ENCODE measurements around the gene TUBB3.
"Not testable (repeated sequence)": the region's sequence is repeated elsewhere in the genome, so short reads cannot be mapped to it uniquely, and the experiment has no call there.

Gene TUBB3

GRCh38 chr16:89912627-89913026, 10.5 kb upstream of the TUBB3 start:
- TF ChIP-seq CTCF (IDR thresholded peaks at IDR 0.05; ENCODE audit: low read depth, low read length, missing control alignments), result no peak
- H3K4me3 ChIP-seq (replicated peaks; ENCODE audit: low read depth, low read length), result no peak overlapping the region
- no peak for DNase-seq (ENCODE audit: extremely low read depth, low read depth)

GRCh38 chr16:89913408-89914387, 9.4 kb upstream of the TUBB3 start:
- TF ChIP-seq CTCF (IDR thresholded peaks at IDR 0.05; ENCODE audit: low read depth, low read length, missing control alignments), result no peak
- no peak for DNase-seq (ENCODE audit: extremely low read depth, low read depth)
- H3K4me3 ChIP-seq (replicated peaks; ENCODE audit: low read depth, low read length), result no peak overlapping the region

DNA sequence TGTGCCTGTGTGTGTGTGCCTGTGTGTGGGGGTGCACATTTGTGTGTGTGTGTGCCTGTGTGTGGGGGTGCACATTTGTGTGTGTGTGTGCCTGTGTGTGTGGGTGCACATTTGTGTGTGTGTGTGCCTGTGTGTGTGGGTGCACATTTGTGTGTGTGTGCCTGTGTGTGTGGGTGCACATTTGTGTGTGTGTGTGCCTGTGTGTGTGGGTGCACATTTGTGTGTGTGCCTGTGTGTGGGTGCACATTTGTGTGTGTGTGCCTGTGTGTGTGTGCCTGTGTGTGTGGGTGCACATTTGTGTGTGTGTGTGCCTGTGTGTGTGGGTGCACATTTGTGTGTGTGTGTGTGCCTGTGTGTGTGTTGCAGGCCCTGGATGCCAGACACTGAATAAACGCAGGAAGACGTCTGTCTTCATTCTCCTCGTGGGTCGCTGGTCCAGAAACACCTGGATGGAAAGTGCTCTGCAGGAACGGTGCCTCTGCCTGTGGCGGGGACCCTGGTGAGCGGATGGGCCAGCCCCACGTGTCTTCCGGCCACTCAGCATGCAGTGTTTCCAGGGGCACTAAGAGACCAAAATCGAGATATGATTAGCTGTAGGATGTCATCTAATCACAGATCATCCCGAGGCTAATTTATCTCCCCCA, 8.4 kb upstream of the TUBB3 start:
- H3K4me3 ChIP-seq (replicated peaks; ENCODE audit: low read depth, low read length); DNase-seq (ENCODE audit: extremely low read depth, low read depth): not testable (repeated sequence)

DNA sequence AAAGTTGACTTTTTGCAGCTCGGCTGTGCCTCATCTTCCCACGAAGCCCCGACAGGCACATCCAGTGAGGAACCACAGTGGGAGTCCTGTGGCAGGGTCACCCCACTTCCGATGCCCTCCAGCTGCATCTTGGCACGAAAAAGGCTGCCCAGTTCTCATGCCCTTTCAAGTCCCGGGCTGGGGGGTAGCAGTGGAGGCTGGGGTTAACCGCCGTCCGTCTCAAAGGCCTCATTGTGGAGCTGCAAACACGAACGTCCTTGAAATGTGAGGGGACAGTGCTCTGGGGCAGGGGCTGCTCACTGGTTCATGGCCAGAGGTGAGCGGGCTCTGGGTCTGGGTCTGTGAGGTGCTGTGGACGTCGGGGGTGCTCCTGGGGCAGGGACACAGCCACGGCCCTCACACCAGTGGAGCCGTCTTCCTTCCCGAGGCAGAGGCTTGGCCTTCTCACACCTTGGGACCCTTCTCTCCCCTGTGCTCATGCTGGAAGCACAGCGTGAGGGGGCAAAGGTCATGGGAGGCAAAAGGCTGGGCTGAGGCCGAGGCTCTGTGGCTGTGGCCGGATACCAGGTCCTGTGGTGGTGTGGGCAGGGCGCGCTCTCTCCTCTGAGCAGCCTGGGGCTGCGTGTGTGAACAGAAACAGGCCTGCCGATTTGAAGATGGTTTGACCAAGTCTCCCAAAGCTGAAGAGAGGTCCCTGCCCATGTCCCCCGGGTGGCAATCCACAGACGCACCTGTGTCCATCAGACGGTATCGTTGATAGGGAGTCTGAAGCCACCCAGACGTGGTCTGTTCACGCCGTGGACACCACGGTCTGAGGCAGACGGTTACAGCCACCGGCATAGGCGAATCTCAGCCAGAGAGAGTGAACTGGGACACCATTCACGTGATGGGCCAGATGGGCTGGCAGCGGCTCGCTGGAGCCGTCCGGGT, 7.6 kb upstream of the TUBB3 start:
- DNase-seq (ENCODE audit: extremely low read depth, low read depth), result no peak
- H3K4me3 ChIP-seq (replicated peaks; ENCODE audit: low read depth, low read length), result no peak overlapping the region
- TF ChIP-seq CTCF (IDR thresholded peaks at IDR 0.05; ENCODE audit: low read depth, low read length, missing control alignments), result no peak

GRCh38 chr16:89917773-89918452, 5.2 kb upstream of the TUBB3 start:
- TF ChIP-seq CTCF (IDR thresholded peaks at IDR 0.05; ENCODE audit: low read depth, low read length, missing control alignments), result no peak
- peak overlapping the region; percentile 33 for H3K4me3 ChIP-seq (replicated peaks; ENCODE audit: low read depth, low read length)
- DNase-seq (ENCODE audit: extremely low read depth, low read depth), result no peak

GRCh38 chr16:89918453-89919347, 4.4 kb upstream of the TUBB3 start, which contains the start of gene MC1R:
Gene MC1R (plus strand): TSS chr16:89918862. CDS start chr16:89919259, 397 bp downstream.
- peak; percentile 76 for TF ChIP-seq CTCF (IDR thresholded peaks at IDR 0.05; ENCODE audit: low read depth, low read length, missing control alignments)
- peak within 1 kb of the TSS; percentile 33 for H3K4me3 ChIP-seq (replicated peaks; ENCODE audit: low read depth, low read length)
- DNase-seq (ENCODE audit: extremely low read depth, low read depth), result no peak
